Fibroblast of skin of abdomen (primary cell): ENCODE data around the gene RPRM.
"Not testable (repeated sequence)": the region's sequence is repeated elsewhere in the genome, so short reads cannot be mapped to it uniquely, and the experiment has no call there.

ENCODE experiments used
- DNase-seq: peaks from one replicate; pipeline ENCODE4 v3.0.0-alpha.2; 2013

The RPRM gene

DNA sequence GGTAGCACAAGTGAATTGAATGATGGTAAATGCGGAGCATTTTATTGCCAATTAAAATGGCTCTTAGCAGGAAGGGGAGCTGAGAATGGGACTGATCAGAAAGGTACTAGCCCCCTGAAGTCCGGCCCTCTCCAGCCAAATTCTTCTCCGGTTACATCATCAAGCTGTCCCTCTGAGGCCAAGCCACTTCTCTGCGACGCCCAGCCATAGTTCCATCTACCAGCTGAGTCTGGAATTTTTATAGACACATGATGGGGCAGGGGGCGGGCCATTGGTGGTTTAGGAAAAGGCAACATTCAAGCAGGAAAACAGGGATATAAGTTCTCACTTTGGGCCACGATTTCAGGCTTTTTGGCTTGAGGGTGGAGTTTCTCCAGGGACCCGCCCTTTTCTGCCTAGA is 22.7 kb downstream of the RPRM start:
- DNase-seq = no peak

DNA sequence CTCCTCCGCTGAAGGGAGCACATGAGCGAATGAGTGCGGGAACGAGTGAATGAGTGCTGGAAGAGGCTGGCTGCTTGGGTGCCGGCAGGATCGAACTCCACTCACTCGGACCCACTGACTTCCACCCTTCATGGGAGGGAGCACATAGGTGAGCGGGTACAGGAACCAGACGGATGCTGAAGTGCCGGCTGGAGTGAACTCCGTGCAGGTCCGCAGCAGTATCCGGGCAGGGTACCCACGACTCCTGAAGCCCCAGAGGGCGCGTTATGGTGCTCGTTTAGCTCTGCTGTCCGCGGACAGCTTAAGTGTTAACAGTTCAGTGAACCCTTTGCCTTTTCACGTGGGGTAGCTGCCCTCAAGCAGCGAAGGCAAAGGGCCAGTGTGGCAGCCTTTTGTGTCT is 23.2 kb downstream of the RPRM start:
- DNase-seq = no peak

DNA sequence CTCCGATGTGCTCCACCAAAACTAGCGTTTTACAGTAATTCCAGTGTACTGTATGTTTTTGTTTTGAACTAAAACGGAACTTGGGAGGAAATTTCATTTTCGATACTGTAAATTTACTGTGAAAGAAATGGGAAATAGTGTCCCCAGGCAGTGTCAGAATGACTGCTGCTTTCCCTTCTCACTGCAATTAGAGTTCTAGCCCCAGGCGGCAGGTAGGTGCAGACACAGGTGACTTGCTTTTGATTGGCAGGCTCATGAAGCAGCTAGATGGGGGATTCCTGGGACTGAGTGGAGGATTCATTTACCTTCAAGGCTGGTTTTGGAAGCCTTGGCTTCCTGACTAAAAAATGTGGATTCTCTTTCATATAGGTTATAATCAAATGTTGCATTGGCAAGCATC is 27.0 kb downstream of the RPRM start:
- DNase-seq = no peak

DNA sequence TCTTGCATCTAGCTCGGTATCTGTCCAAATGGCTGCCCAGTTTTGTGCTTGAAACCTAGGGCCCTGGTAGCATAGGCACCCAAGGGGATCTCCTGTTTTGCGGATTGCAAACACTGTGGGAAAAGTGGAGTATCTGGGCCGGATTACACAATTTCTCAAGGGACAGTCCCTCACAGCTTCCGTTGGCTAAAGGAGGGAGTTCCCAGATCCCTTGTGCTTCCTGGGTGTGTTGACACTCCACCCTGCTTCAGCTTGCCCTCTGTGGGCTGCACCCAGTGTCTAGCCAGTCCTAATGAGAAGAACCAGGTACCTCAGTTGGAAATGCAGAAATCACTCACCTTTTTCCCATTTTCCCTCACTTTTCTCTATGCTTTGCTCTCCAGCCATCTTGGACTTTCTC is 35.5 kb downstream of the RPRM start:
- no peak for DNase-seq

DNA sequence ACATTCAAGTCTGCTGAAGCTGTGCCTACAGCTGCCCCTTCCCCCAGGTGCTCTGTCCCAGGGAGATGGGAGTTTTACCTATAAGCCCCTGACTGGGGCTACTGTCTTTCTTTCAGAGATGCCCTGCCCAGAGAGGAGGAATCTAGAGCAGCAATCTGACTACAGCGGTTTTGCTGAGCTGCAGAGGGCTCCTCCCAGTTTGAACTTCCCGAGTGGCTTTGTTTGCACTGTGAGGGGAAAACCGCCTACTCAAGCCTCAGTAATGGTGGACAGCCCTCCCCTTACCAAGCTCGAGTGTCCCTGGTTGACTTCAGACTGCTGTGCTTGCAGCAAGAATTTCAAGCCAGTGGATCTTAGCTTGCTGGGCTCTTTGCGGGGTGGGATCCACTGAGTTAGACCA is 35.9 kb downstream of the RPRM start:
- DNase-seq = not testable (repeated sequence)

DNA sequence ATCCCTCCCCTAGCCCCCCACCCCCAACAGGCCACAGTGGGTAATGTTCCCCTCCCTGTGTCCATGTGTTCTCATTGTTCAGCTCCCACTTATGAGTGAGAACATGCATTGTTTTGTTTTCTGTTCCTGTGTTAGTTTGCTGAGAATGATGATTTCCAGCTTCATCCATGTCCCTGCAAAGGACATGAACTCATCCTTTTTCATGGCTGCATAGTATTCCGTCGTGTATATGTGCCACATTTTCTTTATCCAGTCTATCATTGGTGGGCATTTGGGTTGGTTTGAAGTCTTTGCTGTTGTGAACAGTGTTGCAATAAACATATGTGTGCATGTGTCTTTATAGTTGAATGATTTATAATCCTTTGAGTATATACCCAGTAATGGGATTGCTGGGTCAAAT is 38.5 kb downstream of the RPRM start:
- not testable (repeated sequence) for DNase-seq

DNA sequence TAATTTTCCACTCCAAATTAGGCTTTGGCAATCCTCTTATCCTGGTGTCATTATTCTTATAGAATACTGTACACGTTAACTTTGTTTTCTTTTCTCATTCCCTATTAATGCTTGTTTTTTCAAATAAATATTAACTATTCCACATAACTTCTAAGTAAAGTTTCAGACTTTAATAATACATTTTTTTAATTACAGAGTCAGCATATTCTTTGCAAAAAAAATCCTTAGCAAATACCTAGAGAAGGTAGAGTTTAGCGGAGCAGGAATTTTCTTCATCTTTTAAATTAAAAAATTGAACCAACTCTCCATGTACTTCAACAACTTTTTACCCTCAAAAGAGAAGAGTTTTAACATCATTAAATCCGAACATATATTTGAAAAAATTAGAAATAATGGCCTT is 45.2 kb downstream of the RPRM start:
- no peak for DNase-seq

DNA sequence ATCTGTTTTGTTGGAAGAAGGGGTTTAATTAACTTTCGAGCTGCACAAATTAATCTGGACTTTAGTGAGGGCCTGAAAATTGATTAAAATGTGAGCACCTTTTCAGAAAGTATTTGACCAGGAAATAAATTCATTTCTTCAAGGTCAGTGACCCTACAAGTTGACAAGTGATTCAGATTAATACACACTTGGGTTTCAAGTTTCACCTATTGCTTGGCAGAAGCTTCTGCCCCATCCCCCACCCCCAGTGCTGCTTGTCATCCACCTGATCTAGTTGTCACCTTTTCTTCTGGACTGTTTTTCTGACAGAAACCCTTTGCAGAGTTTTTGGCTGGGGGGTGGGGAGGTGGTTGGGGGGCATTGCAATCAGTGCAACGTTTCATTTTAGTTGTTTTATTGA is 46.2 kb downstream of the RPRM start:
- DNase-seq = no peak

DNA sequence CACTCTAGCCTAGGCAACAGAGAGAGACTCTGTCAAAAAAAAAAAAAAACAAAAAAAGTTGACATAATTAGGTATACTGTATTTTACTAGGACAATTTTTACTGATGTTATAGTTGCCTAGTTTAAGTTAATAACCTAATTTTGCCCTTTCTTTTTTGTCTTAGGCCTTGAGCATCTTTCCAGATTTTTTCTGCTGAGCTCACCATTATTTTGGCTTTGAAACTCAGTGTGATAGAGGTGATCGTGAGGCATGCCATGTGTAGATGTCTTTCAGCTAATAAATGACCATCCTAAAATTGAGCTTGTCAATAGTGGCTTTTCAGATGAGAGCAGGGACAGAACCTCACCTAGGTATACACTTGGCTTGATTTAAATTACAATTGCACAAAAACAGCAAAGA is 47.4 kb downstream of the RPRM start:
- no peak for DNase-seq
